GM12878 (cell line): ENCODE results near the gene SUGCT.

Experiments
- CBFB ChIP-seq: IDR thresholded peaks from 2 replicates; pipeline ENCODE4 v1.6.1; 2016; ENCODE audit warnings: antibody characterized with exemption, low read depth
- DPF2 ChIP-seq: fragments of 450-650 bp; IDR thresholded peaks from 2 replicates; pipeline ENCODE4 v1.6.1; 2017; ENCODE audit warnings: mild to moderate bottlenecking
- EZH2 ChIP-seq: IDR thresholded peaks from 2 replicates; pipeline ENCODE4 v1.6.1; 2012; ENCODE audit warnings: low read depth, mild to moderate bottlenecking, control low read depth, inconsistent platforms, low read length, borderline replicate concordance; ENCODE audit not compliant: control insufficient read depth
- GABPA ChIP-seq: IDR thresholded peaks from 2 replicates; pipeline ENCODE4 v1.6.1; 2014; ENCODE audit warnings: antibody characterized with exemption, low read depth, mild to moderate bottlenecking, inconsistent platforms
- JUNB ChIP-seq: IDR thresholded peaks from 2 replicates; pipeline ENCODE4 v1.6.1; 2016; ENCODE audit warnings: antibody characterized with exemption, mild to moderate bottlenecking
- MEF2A ChIP-seq: IDR thresholded peaks from 2 replicates; pipeline ENCODE4 v1.6.1; 2011; ENCODE audit warnings: low read depth, mild to moderate bottlenecking, low read length, moderate library complexity; ENCODE audit not compliant: insufficient read depth
- POLR2AphosphoS5 ChIP-seq: IDR thresholded peaks from 2 replicates; pipeline ENCODE4 v1.6.1; 2011; ENCODE audit warnings: mild to moderate bottlenecking, low read length, inconsistent platforms
- RAD21 ChIP-seq: IDR thresholded peaks from 2 replicates; pipeline ENCODE4 v1.6.1; 2011; ENCODE audit warnings: mild to moderate bottlenecking, low read depth, low read length, moderate library complexity; ENCODE audit not compliant: insufficient read depth
- SIN3A ChIP-seq: IDR thresholded peaks from 2 replicates; pipeline ENCODE4 v1.6.1; 2012; ENCODE audit warnings: low read depth, low read length, improper control_type of control experiment
- SMAD1 ChIP-seq: fragments of 450-650 bp; IDR thresholded peaks from 2 replicates; pipeline ENCODE4 v1.6.1; 2018; ENCODE audit warnings: mild to moderate bottlenecking, low read depth; ENCODE audit not compliant: partially characterized antibody
- ZNF274 ChIP-seq: IDR thresholded peaks from one replicate; pipeline ENCODE4 v1.8.0; 2011; ENCODE audit not compliant: insufficient read length, insufficient read depth
- TF ChIP-seq, protein P1 (sequence below), 3 experiments: IDR thresholded peaks in 2 of 3; conservative IDR thresholded peaks in 1 of 3; 2 replicates each; pipeline ENCODE4 v1.5.1; 2011; ENCODE audit warnings: low read depth in 3 of 3, low read length in 3 of 3, mild to moderate bottlenecking in 3 of 3, control low read depth in 2 of 3, moderate library complexity in 2 of 3, inconsistent platforms in 1 of 3, mixed read lengths in 1 of 3; ENCODE audit not compliant: control insufficient read depth in 2 of 3, insufficient read depth in 1 of 3; ENCODE audit errors: extremely low read depth in 1 of 3
- TF ChIP-seq, protein P2 (sequence below): fragments of 450-650 bp; formaldehyde crosslinking; IDR thresholded peaks from 2 replicates; pipeline ENCODE4 v1.4.0; 2020; ENCODE audit warnings: mild to moderate bottlenecking, moderate library complexity
- TF ChIP-seq, protein P3 (sequence below): IDR thresholded peaks from 2 replicates; pipeline ENCODE4 v1.6.1; 2011; ENCODE audit warnings: borderline replicate concordance, low read depth, mild to moderate bottlenecking, moderate library complexity, mixed read lengths, low read length; ENCODE audit not compliant: insufficient read depth; ENCODE audit errors: extremely low read length

DNA sequence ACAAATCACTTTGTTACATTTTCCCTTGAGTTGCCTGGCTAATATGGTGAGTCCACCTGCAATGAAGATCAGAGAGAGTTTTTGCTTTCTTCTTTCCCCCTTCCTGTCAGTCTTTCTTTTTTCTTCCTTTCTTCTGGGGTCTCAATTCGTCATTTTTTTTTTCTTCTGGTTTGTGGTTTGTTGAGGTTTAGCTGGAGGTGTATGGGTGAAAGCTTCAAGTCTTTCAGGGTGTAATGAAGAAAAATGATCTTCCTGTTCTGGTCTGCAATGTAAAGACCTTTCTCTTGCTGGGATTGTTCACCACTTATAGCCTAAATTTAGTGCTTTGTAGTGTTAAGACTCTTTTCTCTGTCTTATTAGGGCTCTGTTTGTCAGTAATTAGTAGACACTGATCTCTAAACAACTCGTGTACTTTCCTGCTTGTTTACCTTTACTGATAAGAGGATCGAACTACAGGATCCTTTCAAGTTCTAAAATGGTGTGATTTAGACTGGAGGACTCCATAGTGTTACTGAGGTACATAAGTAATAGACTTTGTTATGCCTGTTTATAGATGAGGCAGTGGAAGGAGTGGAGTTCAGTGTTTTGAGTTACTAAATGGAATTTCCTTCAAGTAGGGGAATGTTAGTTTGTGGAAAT lies 129.1 kb downstream of the SUGCT start:
- no peak for TF ChIP-seq SIN3A
- TF ChIP-seq POLR2AphosphoS5, result no peak
- TF ChIP-seq ZNF274, result no peak
- TF ChIP-seq, protein P1, sequence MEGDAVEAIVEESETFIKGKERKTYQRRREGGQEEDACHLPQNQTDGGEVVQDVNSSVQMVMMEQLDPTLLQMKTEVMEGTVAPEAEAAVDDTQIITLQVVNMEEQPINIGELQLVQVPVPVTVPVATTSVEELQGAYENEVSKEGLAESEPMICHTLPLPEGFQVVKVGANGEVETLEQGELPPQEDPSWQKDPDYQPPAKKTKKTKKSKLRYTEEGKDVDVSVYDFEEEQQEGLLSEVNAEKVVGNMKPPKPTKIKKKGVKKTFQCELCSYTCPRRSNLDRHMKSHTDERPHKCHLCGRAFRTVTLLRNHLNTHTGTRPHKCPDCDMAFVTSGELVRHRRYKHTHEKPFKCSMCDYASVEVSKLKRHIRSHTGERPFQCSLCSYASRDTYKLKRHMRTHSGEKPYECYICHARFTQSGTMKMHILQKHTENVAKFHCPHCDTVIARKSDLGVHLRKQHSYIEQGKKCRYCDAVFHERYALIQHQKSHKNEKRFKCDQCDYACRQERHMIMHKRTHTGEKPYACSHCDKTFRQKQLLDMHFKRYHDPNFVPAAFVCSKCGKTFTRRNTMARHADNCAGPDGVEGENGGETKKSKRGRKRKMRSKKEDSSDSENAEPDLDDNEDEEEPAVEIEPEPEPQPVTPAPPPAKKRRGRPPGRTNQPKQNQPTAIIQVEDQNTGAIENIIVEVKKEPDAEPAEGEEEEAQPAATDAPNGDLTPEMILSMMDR (IDR thresholded peaks at IDR 0.05 in 2 of 3, conservative IDR thresholded peaks at IDR 0.05 in 1 of 3; ENCODE audit: control insufficient read depth in 2 of 3, extremely low read depth in 1 of 3, insufficient read depth in 1 of 3, low read depth in 3 of 3, low read length in 3 of 3), result no peak
- TF ChIP-seq EZH2, result no peak
- TF ChIP-seq, protein P2, sequence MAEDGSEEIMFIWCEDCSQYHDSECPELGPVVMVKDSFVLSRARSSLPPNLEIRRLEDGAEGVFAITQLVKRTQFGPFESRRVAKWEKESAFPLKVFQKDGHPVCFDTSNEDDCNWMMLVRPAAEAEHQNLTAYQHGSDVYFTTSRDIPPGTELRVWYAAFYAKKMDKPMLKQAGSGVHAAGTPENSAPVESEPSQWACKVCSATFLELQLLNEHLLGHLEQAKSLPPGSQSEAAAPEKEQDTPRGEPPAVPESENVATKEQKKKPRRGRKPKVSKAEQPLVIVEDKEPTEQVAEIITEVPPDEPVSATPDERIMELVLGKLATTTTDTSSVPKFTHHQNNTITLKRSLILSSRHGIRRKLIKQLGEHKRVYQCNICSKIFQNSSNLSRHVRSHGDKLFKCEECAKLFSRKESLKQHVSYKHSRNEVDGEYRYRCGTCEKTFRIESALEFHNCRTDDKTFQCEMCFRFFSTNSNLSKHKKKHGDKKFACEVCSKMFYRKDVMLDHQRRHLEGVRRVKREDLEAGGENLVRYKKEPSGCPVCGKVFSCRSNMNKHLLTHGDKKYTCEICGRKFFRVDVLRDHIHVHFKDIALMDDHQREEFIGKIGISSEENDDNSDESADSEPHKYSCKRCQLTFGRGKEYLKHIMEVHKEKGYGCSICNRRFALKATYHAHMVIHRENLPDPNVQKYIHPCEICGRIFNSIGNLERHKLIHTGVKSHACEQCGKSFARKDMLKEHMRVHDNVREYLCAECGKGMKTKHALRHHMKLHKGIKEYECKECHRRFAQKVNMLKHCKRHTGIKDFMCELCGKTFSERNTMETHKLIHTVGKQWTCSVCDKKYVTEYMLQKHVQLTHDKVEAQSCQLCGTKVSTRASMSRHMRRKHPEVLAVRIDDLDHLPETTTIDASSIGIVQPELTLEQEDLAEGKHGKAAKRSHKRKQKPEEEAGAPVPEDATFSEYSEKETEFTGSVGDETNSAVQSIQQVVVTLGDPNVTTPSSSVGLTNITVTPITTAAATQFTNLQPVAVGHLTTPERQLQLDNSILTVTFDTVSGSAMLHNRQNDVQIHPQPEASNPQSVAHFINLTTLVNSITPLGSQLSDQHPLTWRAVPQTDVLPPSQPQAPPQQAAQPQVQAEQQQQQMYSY, result no peak
- TF ChIP-seq JUNB, result no peak
- no peak for TF ChIP-seq RAD21
- TF ChIP-seq, protein P3, sequence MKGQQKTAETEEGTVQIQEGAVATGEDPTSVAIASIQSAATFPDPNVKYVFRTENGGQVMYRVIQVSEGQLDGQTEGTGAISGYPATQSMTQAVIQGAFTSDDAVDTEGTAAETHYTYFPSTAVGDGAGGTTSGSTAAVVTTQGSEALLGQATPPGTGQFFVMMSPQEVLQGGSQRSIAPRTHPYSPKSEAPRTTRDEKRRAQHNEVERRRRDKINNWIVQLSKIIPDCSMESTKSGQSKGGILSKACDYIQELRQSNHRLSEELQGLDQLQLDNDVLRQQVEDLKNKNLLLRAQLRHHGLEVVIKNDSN, result no peak
- no peak for TF ChIP-seq CBFB
- no peak for TF ChIP-seq MEF2A
- TF ChIP-seq GABPA, result no peak
- no peak for TF ChIP-seq DPF2
- TF ChIP-seq SMAD1, result no peak
